ENCODE results near the gene SHISAL1.

The SHISAL1 gene

GRCh38 chr22:44341431-44342346 is 28.9 kb upstream of the SHISAL1 start:
- DNase-seq = no peak

- no peak for DNase-seq
These were observed 27.8 kb upstream of the SHISAL1 start for GRCh38 chr22:44340271-44341239.

DNA sequence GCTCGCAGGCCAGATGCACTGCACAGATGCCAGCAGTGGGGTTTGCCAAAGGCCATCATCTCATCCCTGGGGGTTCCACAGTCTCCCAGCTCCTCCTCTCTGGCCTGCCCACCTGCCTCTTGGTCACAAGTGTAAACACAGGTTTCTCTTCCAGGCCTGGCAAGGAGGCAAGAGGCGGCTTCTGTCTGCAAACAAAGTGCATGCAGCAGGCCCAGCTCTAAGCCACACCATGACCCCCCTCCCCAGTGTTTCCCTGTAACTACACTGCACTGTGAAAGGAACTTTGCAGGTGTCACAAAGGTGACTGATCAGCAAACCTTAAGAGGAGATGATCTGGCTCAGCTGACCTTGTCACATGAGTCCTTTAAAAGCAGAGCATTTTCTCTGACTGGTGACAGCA is 26.2 kb upstream of the SHISAL1 start:
- no peak for DNase-seq

DNA sequence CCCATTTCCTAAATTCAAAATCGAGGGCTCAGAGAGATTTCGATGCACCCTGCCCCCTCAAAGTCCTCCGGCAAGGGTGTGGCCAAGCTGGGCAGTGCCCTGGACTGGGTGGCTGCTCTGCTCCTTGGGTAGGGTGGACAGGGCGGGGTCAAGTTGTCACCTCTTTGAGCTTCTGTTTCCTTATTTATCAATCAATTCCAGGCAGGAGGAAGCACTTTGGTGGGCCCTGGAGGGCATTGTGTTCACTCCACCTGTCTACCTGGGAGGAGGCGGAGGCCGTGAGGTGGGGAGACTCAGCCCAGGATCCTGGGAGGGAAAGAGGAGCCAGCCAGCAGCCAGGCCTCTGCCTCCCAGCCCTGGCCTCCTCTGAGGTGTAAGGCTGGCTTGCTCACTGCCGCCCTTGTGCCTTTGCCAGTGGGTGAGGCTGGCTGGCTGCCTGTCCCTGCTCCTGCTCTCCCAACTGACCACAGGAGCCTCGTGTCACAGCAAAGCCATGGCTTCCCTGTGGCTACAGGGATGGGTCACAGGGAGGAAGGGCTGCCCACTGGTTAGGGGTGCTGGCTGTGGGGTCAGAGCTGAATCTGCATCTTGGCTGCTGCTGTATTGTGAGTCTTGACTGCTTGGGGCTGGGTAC is 25.5 kb upstream of the SHISAL1 start:
- DNase-seq = no peak

- no peak for DNase-seq
These were observed 24.9 kb upstream of the SHISAL1 start for GRCh38 chr22:44337678-44338004.

DNA sequence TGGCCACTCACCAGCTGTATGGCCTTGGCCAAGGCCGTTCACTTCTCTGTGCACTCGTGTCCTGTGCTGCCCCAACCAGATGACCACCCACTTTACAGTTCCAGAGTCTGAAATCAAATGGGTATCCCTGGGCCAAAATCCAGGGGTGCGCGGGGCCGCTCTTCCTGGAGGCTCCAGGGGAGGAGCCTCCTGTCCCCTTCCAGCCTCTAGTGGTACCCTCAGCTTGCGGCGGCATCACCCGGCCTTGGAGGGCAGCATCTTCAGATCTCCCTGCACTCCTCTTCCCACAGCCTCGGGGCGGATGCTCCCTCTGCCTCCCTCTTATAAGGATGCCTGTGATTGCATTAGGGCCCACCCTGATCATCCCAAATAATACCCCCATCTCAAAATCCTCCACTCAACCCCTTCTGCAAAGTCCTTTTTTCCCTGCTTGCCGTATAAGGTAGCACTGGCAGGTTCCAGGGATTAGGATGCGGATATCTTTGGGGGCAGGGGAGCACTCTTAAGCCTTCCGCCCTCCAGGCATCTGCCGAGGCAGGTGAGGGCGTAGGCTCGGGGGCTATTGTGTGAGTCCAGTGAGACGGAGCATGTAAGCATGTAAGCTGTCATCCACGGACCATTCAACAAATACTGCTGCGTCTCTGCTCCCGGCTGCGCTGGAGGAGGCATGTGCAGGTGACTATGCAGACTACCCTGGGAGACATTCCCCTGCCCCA is 24.4 kb upstream of the SHISAL1 start:
- DNase-seq = no peak

- no peak for DNase-seq
These were observed 23.4 kb upstream of the SHISAL1 start for GRCh38 chr22:44335903-44336803.

GRCh38 chr22:44335066-44335839 is 22.5 kb upstream of the SHISAL1 start:
- DNase-seq = no peak

DNA sequence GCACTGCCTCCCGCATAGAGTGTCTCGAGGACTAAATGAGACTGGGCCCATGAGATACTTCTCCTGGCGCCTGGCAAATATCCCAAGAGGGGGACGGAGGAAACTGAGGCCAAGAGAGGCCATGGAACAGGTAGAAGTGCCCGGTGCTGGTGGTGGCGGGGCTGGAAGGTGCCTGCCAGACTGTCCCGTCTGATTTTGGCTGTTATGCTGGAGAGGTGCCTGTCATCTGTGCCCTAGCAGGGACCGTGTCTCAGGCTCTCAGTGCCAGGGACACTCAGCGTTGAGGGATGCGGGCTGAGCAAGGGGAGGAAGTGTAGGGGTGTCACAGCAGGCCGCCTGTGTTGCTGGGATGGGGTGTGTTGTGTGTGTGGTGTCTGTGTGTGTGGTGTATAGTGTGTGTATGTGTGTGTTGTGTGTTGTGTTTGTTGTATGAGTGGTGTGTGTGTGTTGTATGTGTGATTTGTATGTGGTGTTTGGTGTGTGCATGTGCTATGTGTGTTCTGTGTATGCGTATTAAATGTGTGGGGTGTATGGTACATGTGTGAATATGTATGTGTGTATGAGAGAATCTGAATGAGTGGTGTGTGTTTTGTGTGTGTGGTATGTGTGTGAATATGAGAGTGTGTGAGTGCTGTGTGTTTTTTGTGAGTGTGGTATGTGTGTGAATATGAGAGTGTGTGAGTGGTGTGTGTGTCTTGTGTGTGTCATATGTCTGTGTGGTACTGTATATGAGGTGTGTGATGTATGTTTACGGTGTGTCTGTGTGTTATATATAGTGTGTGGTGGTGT is 21.3 kb upstream of the SHISAL1 start:
- no peak for DNase-seq

GRCh38 chr22:44332946-44333345 is 20.2 kb upstream of the SHISAL1 start:
- DNase-seq = no peak

GRCh38 chr22:44331881-44332714 is 19.3 kb upstream of the SHISAL1 start:
- DNase-seq = no peak

DNA sequence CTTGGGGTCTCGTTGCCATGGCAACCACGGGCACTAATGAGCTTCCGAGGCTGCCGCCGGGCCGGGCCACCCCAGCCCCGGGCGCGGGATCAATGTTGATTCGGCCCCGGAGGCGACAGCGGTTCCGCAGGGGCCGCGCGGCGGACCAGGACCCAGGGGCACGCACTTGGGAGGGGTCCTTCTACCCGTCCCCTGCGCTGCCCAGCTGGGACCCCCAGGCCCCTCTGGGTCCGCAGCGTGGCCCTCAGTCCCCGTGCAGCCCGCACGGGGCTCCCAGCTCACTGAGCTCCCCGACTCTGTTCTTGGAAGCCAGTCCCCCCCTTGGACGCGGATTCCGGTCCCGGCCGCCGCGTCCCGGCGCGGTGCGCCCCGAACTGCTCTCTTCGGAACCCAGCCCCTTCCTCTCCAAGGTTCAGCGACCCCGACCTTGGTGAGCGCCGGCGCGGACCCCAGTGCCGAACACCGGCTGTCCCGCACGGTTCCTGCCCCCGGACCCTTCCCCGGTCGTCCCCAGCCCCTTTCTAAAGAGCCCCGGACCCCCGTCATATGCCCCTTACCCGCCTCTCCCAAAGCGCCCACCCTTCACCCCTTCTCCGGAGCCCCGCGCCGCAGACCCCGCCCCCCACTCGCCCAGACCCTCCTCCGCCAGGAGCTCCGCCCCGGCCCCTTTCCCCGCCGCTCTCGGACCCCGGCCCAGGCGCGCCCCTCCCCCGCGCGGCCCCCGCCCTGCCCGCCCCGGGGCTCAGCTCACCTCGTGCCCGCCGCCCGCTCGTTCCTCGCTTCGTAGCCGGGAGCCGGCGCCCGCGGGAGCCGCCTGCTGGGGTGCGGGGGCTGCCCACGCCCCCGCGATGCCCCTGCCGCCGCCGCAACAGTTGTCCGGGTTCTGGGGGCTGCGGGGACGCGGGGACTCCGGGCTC is 18.3 kb upstream of the SHISAL1 start:
- DNase-seq = no peak

GRCh38 chr22:44330188-44330743 is 17.5 kb upstream of the SHISAL1 start:
- no peak for DNase-seq

DNA sequence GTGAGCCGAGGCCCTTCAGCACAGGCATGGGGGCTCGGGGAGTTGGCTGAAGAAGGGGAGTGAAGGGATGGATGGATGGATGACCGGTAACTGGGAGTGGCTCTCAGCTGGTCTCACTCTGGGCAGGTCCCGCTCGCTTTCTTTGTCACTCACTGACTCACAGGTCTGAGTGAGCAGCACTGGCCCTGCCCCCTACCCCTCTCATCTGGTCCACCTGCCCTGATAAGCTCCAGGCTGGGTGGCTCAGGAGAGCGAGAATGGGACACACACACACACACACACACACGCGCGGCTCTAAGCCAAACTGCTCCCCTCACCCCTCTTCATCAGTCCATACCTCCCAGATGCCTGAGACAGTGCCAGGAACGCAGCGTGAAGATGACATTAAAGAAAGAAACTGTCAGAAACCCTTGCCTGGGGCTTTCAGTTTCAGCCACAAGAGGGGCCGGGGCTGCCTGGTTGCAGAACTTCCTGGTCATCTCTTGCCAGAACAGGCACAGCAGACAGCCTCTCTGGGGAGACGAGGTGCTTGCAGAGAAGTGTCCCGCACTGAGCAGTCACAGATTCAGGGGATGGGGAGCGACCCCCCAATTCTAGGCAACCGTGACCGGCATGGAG is 16.5 kb upstream of the SHISAL1 start:
- no peak for DNase-seq

DNA sequence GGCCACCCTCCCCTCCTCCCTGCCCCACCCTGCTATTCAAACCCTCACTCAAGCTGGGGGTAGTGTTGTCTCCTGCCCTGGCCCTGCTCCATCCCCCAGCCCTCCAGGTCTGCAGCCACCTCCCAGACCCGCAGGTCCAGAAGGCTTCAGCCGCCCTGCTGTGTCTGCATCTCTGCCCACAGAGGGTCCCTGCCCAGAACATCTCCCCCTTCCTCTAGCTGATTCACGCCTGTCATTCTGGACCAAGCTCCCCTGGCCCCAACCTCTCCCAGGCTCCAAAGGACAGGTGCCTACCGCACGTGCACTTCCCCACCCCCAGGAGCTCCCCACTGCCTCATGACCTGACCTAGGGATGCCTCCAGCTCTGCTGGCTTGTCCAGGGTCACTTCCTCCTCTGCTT is 16.0 kb upstream of the SHISAL1 start:
- no peak for DNase-seq

- no peak for DNase-seq
These were observed 15.6 kb upstream of the SHISAL1 start for GRCh38 chr22:44328326-44328725.

DNA sequence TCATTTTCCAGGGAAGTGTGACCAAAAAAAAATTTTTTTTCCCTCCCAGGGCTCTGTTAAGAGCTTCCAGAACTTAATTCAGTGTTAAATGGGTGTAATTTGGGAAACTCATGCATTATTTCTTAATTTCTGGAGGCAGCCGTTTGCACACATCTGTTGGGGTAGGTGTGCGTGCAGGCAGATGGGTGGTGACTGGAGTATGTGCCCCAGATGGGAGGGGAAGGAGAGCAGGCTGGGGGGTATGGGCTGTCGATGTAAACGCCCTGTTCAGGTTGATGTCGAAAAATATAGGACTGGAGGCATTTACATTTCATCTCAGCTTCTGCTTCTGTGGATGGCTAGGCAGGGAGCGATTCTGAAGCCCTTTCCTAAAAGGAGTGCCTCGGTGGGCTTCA is 13.7 kb upstream of the SHISAL1 start:
- no peak for DNase-seq

Measured in NCI-H1048 (cell line).